Stimulated activated CD4-positive, alpha-beta T cell treated with anti-CD3 and anti-CD28 coated beads, TNF-alpha, amount 100 ng/mL, for 1 hour (primary cell): ENCODE measurements around the gene EIF4E.
"Not testable (repeated sequence)": the region's sequence is repeated elsewhere in the genome, so short reads cannot be mapped to it uniquely, and the experiment has no call there.

ENCODE experiments used
- DNase-seq, 3 donors: peaks; one replicate each; pipeline ENCODE4 v3.0.0-alpha.2; 2020; ENCODE audit warnings: low read depth in 3 of 3, low spot score in 1 of 3

The EIF4E gene

GRCh38 chr4:98934851-98935250 is 5.9 kb upstream of the EIF4E start:
- DNase-seq = not testable (repeated sequence)

DNA sequence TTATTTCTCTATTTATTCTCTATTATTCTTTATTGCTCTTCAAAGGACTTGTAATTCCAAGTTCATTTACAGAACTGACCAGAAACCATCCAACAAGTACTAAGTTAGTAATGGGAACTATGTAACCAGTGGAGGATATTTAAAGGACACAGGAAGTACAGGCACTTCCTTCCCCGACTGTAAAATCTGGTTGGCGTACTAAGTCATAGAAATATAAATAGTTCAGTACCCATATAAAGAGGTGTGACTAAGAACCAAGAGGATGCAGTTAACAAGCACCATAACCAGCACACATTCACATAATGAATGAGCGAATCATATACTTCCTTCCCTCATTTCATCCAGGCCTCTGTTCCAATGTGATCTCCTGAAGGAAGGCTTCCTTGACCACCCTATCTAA is 3.6 kb upstream of the EIF4E start:
- DNase-seq = no peak

DNA sequence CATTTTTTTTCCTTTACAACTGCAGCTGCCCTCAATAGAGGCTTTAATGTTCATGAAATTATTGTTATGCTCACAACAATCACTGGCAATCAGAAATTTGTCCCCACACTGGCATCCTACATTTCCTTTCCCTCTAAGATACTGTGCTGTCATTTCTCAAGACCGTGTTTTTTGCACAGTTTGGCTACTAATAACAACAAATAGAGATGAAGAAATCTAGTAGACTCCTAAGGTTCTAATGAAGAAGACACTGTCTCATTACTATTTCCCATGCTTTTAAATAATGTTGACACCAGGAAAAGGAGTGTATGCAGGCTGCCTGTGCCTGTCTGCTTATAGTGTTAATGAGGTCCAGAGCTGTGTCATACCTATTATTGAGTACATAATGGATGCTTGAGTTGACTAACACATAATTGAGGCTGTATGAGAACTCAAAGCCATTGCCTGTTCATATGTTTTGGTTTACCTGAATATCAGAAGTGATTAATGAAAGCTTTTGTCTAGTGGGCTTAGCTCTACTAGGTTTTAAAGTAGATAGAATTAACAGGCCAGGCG is 1.5 kb upstream of the EIF4E start:
- no peak for DNase-seq

DNA sequence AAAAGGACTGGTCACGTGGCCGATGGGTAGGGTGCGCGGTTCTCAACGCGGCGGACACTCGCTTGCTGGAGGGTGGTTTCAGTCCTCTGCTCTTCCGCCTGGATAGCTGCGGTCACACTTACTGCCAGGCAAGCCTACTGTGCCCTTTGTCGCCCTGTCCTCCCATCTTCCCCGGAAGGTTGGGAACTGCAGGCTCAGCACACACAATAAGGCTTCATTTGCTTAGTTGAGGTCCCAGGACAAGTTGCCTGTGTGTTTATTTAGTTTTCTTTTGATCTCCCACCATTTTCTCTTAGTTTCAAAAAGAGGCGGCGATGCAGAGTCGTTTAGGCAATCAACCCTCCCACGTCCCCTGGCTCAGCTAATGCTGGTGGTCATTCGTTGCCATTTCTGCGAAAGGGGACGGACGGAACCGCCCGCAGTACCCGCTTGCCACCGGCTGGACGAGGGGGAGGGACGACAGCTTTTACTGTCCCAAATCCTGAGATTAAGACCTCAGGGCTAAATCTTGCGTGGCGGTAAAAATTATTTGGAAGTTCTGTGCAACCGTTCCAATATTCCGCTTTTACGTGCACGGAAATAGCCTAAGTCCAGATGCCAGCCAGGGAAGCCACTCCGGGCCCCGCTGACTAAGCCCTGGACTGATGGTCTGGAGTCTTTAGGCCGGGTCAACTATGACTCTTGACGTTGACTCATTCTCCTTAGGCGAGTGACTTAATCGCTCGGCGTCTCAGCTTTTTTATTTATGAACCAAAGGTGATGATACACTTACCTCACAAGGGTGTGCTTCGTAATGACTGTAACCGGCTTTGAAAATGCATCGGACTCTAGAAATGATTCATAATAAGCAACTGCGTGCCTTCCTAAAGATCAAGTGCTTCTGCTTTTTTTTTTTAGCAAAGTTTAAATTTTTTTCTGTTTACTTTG is 671 bp upstream of the EIF4E start:
- peak in 1 of 3 donors; percentile 8 for DNase-seq

- peak; percentile 8 to 39 (median 16) for DNase-seq
These were observed 815 bp downstream of the EIF4E start for GRCh38 chr4:98928131-98928504.

DNA sequence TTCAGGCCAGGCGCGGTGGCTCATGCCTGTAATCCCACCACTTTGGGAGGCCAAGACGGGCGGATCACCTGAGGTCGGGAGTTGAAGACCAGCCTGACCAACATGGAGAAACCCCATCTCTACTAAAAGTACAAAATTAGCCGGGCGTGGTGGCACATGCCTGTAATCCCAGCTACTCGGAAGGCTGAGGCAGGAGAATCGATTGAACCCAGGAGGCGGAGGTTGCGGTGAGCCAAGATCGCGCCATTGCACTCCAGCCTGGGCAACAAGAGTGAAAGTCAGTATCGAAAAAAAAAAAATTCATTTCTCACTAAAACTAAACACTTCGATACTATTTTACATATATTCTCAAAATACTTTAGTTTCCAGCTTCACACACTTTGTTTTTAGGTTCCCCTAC is 2.7 kb downstream of the EIF4E start:
- not testable (repeated sequence) for DNase-seq

DNA sequence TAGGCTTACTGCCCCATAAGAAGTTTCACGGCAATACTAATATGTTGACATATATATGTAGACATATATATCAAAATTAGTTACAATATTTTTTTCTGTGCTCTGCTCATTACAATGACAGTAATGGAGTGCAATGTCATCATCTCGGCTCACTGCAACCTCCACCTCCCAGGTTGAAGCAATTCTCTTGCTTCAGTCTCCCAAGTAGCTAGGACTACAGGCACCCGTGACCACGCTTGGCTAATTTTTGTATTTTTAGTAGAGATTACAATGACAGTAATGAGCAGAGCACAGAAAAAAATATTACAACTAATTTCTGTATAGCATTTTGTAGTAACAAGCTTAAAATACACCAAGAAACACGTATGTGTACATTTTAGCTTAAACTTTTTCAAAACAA is 7.6 kb downstream of the EIF4E start:
- no peak for DNase-seq

- no peak for DNase-seq
These were observed 8.9 kb downstream of the EIF4E start for GRCh38 chr4:98919996-98920395.

GRCh38 chr4:98910728-98911127 is 18.2 kb downstream of the EIF4E start:
- not testable (repeated sequence) for DNase-seq

DNA sequence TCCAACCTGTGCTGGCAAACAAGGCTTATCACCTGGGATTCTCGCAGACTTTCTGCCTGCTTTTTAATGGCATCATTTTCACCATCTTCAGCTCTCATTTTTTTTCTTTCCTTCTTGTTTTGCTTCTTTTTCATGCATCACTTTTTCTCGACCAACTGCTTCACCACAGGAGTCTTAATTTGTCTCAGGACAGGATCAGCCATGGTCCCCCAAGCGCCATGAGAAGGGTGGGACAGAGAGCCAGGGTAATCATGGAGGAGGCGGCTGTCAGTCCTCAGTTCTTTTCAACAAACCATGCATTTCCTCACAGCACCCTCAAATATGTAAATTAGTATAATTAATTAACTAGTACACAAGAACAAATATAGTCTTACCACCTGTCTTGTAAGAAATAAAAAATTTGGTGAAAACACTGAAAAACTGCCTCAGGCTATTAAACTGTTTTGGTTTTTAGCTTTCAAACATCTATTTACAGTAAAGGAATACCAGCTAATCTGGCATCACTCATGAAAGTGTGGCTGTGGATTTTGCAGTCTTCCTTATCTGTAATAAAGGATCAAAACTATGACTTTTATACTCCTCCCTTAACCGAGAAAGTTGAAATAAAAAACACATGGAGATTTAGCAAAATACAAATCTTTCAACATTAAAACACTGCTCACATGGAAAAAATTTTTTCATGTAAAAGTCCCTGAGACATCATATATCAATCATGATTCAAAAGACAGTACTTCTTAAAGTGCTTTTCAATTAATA is 19.1 kb downstream of the EIF4E start:
- DNase-seq = no peak

DNA sequence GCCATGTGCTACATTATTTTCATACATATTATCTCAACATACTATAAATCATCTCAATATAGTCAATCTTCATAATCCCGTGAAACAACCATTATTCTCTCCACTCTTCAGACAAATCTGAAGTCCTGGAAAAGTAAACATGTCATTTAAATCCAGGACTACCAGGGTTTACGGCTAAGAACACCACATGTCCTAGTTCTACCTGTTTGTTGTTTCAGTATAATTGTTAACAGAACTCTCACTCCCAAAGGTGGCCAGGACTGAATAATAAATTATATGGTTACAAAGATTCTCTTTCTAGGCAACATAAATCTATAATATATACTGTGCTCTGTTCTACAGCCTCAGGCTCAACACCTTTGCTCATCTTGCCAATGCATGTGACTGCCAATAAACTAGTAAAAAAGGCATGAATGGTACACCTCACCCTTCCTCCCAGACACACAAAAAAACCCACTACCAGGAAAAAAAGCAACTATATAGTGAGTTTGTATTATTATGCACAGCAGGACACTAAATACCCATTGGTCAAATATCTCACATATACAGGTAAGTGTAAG is 20.1 kb downstream of the EIF4E start:
- no peak for DNase-seq

GRCh38 chr4:98908182-98908581 is 20.8 kb downstream of the EIF4E start:
- DNase-seq = no peak

GRCh38 chr4:98905839-98906238 is 23.1 kb downstream of the EIF4E start:
- no peak for DNase-seq

- no peak for DNase-seq
These were observed 23.6 kb downstream of the EIF4E start for GRCh38 chr4:98905297-98905696.

DNA sequence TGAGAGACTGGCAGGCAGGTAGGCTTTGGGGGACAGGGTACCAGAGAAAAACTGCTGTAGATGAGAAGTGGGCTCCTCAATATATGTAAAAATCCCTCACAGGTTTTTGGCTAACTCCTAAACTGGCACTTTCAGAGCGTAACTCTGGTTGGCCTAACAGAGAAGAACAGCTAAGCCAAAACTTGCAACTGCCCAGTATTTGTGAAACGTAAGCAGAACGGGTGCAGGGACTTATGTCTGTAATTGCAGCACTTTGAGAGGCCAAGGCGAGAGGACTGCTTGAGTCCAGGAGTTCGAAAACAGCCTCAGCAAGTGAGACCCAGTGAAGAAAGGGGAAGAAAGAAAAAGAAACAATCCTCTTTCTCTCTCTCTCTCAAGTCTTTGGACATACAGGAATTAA is 25.0 kb downstream of the EIF4E start:
- DNase-seq = no peak

DNA sequence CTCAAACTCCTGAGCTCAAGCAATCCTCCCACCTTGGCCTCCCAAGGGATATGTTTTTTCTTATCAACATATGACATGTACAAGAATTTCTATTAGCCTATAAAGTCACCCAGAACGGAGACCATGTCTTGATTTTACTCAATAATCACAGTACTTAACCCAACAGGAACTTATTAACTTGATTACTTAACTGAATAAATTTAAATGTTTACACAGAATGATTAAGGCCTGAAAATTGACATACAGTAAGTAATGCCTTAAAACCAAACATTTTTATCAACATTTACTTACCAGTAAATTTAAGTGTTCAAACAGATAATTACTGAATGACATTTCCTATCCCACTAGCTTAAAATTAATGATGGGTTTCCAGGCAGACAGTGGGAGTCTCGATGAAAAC is 25.4 kb downstream of the EIF4E start:
- DNase-seq = no peak

DNA sequence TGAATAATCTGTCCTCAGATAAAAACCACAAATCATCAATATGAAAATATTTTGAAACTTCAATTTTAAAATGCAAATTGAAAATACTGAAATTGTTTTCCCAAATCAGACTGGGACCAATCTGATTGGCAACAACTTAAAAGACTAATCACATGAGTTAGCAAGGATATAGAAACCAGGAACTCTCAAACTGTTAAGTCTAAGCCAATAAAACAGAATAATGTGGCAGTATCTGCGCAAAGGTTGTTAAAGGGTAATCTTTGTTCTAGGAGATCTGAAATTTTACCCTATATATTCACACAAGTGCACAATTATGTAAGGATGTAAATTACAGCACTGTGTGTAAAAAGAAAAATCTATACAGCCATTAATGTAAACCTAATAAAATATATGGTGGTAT is 29.7 kb downstream of the EIF4E start:
- no peak for DNase-seq

- DNase-seq = no peak
These were observed 37.2 kb downstream of the EIF4E start for GRCh38 chr4:98891478-98892337.

DNA sequence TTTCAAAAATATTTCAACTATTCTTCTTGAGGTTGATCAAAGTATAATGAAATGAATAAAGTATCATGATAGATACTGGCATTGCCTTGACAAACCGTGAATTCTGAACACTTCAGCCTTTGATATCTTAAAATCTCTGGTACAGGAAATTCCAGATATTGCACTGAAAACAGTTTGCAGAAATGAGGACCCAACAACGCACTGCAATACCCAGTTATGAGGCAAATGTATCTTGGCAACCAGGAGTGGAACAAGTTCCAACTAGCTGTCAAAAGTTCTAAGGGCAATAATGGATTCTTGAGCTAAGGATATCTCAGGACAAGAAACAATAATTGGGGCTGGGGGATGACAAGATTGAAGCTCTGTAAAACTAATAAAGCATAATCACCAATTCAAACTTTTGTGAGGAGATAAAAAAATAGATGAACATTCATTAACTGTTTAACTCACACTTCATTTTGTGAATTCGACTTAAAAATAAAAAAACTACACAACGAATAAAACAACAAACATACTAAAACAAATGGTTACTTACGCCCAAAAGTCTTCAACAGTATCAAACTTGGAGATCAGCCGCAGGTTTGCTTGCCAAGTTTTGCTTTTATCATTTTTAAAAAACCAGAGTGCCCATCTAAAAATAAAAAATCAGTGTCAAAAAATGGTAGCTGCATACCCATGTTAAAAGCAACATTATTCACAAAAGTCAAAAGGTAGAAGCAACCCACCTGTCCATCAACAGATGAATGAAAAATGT is 38.1 kb downstream of the EIF4E start:
- DNase-seq = no peak

DNA sequence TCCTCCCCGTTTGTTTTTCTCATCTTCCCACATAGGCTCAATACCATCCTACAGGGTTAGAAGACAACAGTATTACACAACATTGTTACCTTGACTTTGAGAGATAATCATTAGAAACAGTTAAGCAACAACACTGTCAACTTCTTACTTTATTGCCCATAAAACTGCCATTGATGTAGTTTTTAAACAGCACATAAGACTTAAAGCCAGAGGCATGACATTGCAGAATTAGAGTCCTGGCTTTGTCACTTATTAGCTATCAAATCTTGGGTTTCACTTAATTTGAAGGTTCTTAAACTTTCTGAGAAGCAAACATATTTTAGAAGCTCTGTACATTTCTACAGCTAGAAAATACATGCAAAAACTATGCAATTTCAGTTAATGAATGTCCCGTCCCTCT is 41.8 kb downstream of the EIF4E start:
- no peak for DNase-seq
